ENCODE results near the gene PDF. TPM values are rescaled to one million over a fixed set of nuclear protein-coding genes. Genes with fewer than 3 reads are reported as not detected.
"Not testable (repeated sequence)": the region's sequence is repeated elsewhere in the genome, so short reads cannot be mapped to it uniquely, and the experiment has no call there.

Gene PDF
- total RNA-seq, 2 experiments from 2014 or later: 37.8 to 54.8 TPM

DNA sequence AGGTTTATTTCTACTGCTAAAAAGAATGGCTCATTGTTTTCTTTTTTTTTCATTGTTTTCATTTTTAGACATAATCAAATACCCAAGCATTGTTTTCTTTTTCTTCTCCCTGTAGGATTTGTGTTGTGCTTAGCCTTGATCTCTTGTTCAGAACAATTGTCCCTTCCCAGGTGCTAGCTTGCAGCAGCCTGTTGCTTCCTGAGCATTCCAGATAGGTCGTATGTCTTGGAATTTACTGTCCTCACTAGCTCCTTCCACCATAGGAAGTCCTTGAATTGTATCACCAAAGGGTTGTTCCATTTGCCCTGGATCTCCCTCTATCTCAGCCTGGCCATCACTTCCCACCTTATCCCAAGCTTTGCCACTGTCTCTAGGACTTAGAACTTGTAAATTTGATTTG, 29.2 kb downstream of the PDF start:
- intact Hi-C loops (cut with micrococcal nuclease; ENCODE audit: unreplicated experiment): no loop called here
- Histone ChIP-seq H3K36me3 (ENCODE audit: insufficient read depth, low read length) (peaks cover 24% of the 10 kb centered on the region; the same call in 1 of the 2 replicates), H2AFZ (ENCODE audit: low read length) (no peak overlapping the region), H4K20me1 (ENCODE audit: insufficient read depth, low read length) (no peaks in the 10 kb centered on the region), H3K9me2 (ENCODE audit: insufficient read depth, low read length) (no peaks in the 10 kb centered on the region), H3K9me3 (ENCODE audit: low read length) (no peaks in the 10 kb centered on the region), H3K79me2 (ENCODE audit: insufficient read depth, low read depth, low read length) (no peaks in the 10 kb centered on the region), H3K4me2 (ENCODE audit: low read length) (no peak overlapping the region), H3K4me1 (ENCODE audit: insufficient read depth, low read length, poor library complexity, severe bottlenecking) (peaks cover 4% of the 10 kb centered on the region), H3K27ac (ENCODE audit: low read depth, low read length, poor library complexity, severe bottlenecking) (no peak overlapping the region), H3K4me3 (ENCODE audit: low read depth, low read length, poor library complexity, severe bottlenecking) (no peak overlapping the region)
- no peak for DNase-seq (ENCODE audit: low spot score)
- no TSS peak for BruUV-seq (replicated peaks)
- ChIA-PET CTCF (ENCODE audit: unreplicated experiment) (no interaction called here), POLR2A (no interaction called here)
- TF ChIP-seq EZH2phosphoT487 (IDR thresholded peaks at IDR 0.05; ENCODE audit: borderline replicate concordance, low read depth, low read length): no peak
- TF ChIP-seq, protein P1, sequence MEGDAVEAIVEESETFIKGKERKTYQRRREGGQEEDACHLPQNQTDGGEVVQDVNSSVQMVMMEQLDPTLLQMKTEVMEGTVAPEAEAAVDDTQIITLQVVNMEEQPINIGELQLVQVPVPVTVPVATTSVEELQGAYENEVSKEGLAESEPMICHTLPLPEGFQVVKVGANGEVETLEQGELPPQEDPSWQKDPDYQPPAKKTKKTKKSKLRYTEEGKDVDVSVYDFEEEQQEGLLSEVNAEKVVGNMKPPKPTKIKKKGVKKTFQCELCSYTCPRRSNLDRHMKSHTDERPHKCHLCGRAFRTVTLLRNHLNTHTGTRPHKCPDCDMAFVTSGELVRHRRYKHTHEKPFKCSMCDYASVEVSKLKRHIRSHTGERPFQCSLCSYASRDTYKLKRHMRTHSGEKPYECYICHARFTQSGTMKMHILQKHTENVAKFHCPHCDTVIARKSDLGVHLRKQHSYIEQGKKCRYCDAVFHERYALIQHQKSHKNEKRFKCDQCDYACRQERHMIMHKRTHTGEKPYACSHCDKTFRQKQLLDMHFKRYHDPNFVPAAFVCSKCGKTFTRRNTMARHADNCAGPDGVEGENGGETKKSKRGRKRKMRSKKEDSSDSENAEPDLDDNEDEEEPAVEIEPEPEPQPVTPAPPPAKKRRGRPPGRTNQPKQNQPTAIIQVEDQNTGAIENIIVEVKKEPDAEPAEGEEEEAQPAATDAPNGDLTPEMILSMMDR (conservative IDR thresholded peaks at IDR 0.05; ENCODE audit: low read length): no peak

- peaks cover 18% of the 10 kb centered on the region; the same call in 1 of the 2 replicates for H3K36me3 ChIP-seq (ENCODE audit: insufficient read depth, low read length)
- no peak for DNase-seq (ENCODE audit: low spot score)
- no peaks in the 10 kb centered on the region for H3K9me3 ChIP-seq (ENCODE audit: low read length)
- POLR2A ChIA-PET: no interaction called here
- CTCF ChIA-PET (ENCODE audit: unreplicated experiment): no interaction called here
- H3K4me3 ChIP-seq (ENCODE audit: low read depth, low read length, poor library complexity, severe bottlenecking): no peak overlapping the region
- no peaks in the 10 kb centered on the region for H3K79me2 ChIP-seq (ENCODE audit: insufficient read depth, low read depth, low read length)
- intact Hi-C loops (cut with micrococcal nuclease; ENCODE audit: unreplicated experiment): no loop called here
- no peak overlapping the region for H3K27ac ChIP-seq (ENCODE audit: low read depth, low read length, poor library complexity, severe bottlenecking)
- H2AFZ ChIP-seq (ENCODE audit: low read length): no peak overlapping the region
- no peak for TF ChIP-seq EZH2phosphoT487 (IDR thresholded peaks at IDR 0.05; ENCODE audit: borderline replicate concordance, low read depth, low read length)
- TF ChIP-seq, protein P1 (conservative IDR thresholded peaks at IDR 0.05; ENCODE audit: low read length): no peak
- H4K20me1 ChIP-seq (ENCODE audit: insufficient read depth, low read length): no peaks in the 10 kb centered on the region
- H3K4me2 ChIP-seq (ENCODE audit: low read length): no peak overlapping the region
- H3K9me2 ChIP-seq (ENCODE audit: insufficient read depth, low read length): no peaks in the 10 kb centered on the region
- peaks cover 4% of the 10 kb centered on the region for H3K4me1 ChIP-seq (ENCODE audit: insufficient read depth, low read length, poor library complexity, severe bottlenecking)
- BruUV-seq (replicated peaks): no TSS peak
These were observed 32.1 kb downstream of the PDF start for GRCh38 chr16:69298261-69298660.

GRCh38 chr16:69296771-69297170, 33.6 kb downstream of the PDF start:
- H3K4me2 ChIP-seq (ENCODE audit: low read length); CTCF ChIA-PET (ENCODE audit: unreplicated experiment); H3K27ac ChIP-seq (ENCODE audit: low read depth, low read length, poor library complexity, severe bottlenecking); DNase-seq (ENCODE audit: low spot score); H3K4me1 ChIP-seq (ENCODE audit: insufficient read depth, low read length, poor library complexity, severe bottlenecking); H3K79me2 ChIP-seq (ENCODE audit: insufficient read depth, low read depth, low read length); H3K9me3 ChIP-seq (ENCODE audit: low read length); H3K9me2 ChIP-seq (ENCODE audit: insufficient read depth, low read length); intact Hi-C loops (cut with micrococcal nuclease; ENCODE audit: unreplicated experiment); H2AFZ ChIP-seq (ENCODE audit: low read length); H3K4me3 ChIP-seq (ENCODE audit: low read depth, low read length, poor library complexity, severe bottlenecking); BruUV-seq (replicated peaks); H4K20me1 ChIP-seq (ENCODE audit: insufficient read depth, low read length): not testable (repeated sequence)
- peaks cover 18% of the 10 kb centered on the region; the same call in 1 of the 2 replicates for H3K36me3 ChIP-seq (ENCODE audit: insufficient read depth, low read length)
- POLR2A ChIA-PET: interaction anchor here (0.7 kb wide), 1 partner anchor 26 kb away, joined by 8 read pairs; no protein-coding TSS in a partner anchor

All from OCI-LY7 (cell line).